NCI-H1436 treated with DMSO at 0.1 percent for 48 hours (cell line): ENCODE measurements around the gene MIA3.
"Not testable (repeated sequence)": the region's sequence is repeated elsewhere in the genome, so short reads cannot be mapped to it uniquely, and the experiment has no call there.

ENCODE experiments used
- DNase-seq: peaks from one replicate; lab custom pipeline; 2025; lab: John Stamatoyannopoulos, UW

Gene MIA3

GRCh38 chr1:222618001-222618879 lies at the start of gene MIA3:
TSS of gene MIA3 (plus strand) at chr1:222618097. CDS start at chr1:222618111, 14 bp downstream.
- no peak for DNase-seq

- DNase-seq: no peak
Observed at GRCh38 chr1:222570837-222571236, 47.1 kb upstream of the MIA3 start.

GRCh38 chr1:222579316-222579715 lies 38.6 kb upstream of the MIA3 start:
- no peak for DNase-seq

GRCh38 chr1:222582099-222582774 lies 35.7 kb upstream of the MIA3 start:
- no peak for DNase-seq

- no peak for DNase-seq
Observed at GRCh38 chr1:222583079-222583478, 34.8 kb upstream of the MIA3 start.

- DNase-seq: no peak
Observed at GRCh38 chr1:222586842-222587241, 31.1 kb upstream of the MIA3 start.

GRCh38 chr1:222588135-222588534 lies 29.8 kb upstream of the MIA3 start:
- no peak for DNase-seq

GRCh38 chr1:222589462-222590302 lies 28.2 kb upstream of the MIA3 start, which contains the start of gene TAF1A:
TSS of gene TAF1A (minus strand) at chr1:222589933.
- DNase-seq: no peak

GRCh38 chr1:222592171-222592570 lies 25.7 kb upstream of the MIA3 start:
- DNase-seq: no peak

GRCh38 chr1:222594789-222595188 lies 23.1 kb upstream of the MIA3 start:
- DNase-seq: no peak

- no peak for DNase-seq
Observed at GRCh38 chr1:222596696-222597095, 21.2 kb upstream of the MIA3 start.

GRCh38 chr1:222600281-222600680 lies 17.6 kb upstream of the MIA3 start:
- no peak for DNase-seq

GRCh38 chr1:222601257-222601656 lies 16.6 kb upstream of the MIA3 start:
- DNase-seq: no peak

- no peak for DNase-seq
Observed at GRCh38 chr1:222606757-222607156, 11.1 kb upstream of the MIA3 start.

- DNase-seq: not testable (repeated sequence)
Observed at GRCh38 chr1:222609111-222609510, 8.8 kb upstream of the MIA3 start.

GRCh38 chr1:222610728-222611127 lies 7.2 kb upstream of the MIA3 start:
- DNase-seq: no peak

- no peak for DNase-seq
Observed at GRCh38 chr1:222613627-222614026, 4.3 kb upstream of the MIA3 start.

GRCh38 chr1:222616525-222616924 lies 1.4 kb upstream of the MIA3 start:
- DNase-seq: no peak

- DNase-seq: peak; percentile 98
Observed at GRCh38 chr1:222617367-222617951, 438 bp upstream of the MIA3 start.

- no peak for DNase-seq
Observed at GRCh38 chr1:222618880-222619596, 1.1 kb downstream of the MIA3 start.

GRCh38 chr1:222620566-222620965 lies 2.7 kb downstream of the MIA3 start:
- no peak for DNase-seq
